Keratinocyte (primary cell): ENCODE results near the gene IGFLR1. TPM values are rescaled to one million over a fixed set of nuclear protein-coding genes. Genes with fewer than 3 reads are reported as not detected.

ENCODE experiments used
- DNase-seq: peaks from one replicate; pipeline ENCODE4 v3.0.0-alpha.2; 2011; ENCODE audit warnings: low read depth, missing footprints, low spot score
- FAIRE-seq: peaks from 2 replicates; lab custom pipeline; 2011; peaks lifted over from hg19 to GRCh38; lab: Jason Lieb, UNC
- H2AFZ ChIP-seq: 2 replicates; pipeline ENCODE4 v1.6.0; 2012; ENCODE audit warnings: low read length, control low read depth, inconsistent platforms; ENCODE audit not compliant: control insufficient read depth
- H3K27ac ChIP-seq: 2 replicates; pipeline ENCODE4 v1.5.1; 2011; ENCODE audit warnings: low read length; ENCODE audit not compliant: control insufficient read depth, insufficient read depth
- H3K27me3 ChIP-seq: 3 replicates; pipeline ENCODE4 v1.6.0; 2011; ENCODE audit warnings: low read length; ENCODE audit not compliant: control insufficient read depth, insufficient read depth; ENCODE audit errors: extremely low read depth
- H3K36me3 ChIP-seq, 2 experiments: 2 replicates in 1 of 2; 3 replicates in 1 of 2; pipeline ENCODE4 v1.5.1; 2011; ENCODE audit warnings: low read length in 2 of 2, mild to moderate bottlenecking in 1 of 2; ENCODE audit not compliant: control insufficient read depth in 2 of 2, insufficient read depth in 2 of 2; ENCODE audit errors: extremely low read depth in 1 of 2
- H3K4me1 ChIP-seq: 3 replicates; pipeline ENCODE4 v1.5.1; 2011; ENCODE audit warnings: low read length; ENCODE audit not compliant: control insufficient read depth, insufficient read depth; ENCODE audit errors: extremely low read depth
- H3K4me2 ChIP-seq: 3 replicates; pipeline ENCODE4 v1.6.0; 2011; ENCODE audit warnings: low read depth, low read length; ENCODE audit not compliant: control insufficient read depth, insufficient read depth; ENCODE audit errors: extremely low read depth
- H3K4me3 ChIP-seq, 3 experiments: fragments of 200-600 bp in 1 of 3; sonication (generic) in 1 of 3; 2 replicates in 2 of 3; 3 replicates in 1 of 3; pipeline ENCODE4 v1.5.1; 2011 to 2016; ENCODE audit warnings: low read length in 3 of 3, mild to moderate bottlenecking in 3 of 3, control low read depth in 2 of 3, inconsistent platforms in 1 of 3, low read depth in 1 of 3, mixed read lengths in 1 of 3, mixed run types in 1 of 3, moderate library complexity in 1 of 3; ENCODE audit not compliant: control insufficient read depth in 2 of 3, insufficient read depth in 2 of 3; ENCODE audit errors: extremely low read depth in 1 of 3
- H3K79me2 ChIP-seq: 2 replicates; pipeline ENCODE4 v1.6.0; 2012; ENCODE audit warnings: low read length; ENCODE audit not compliant: control insufficient read depth, insufficient read depth
- H3K9ac ChIP-seq: 3 replicates; pipeline ENCODE4 v1.6.0; 2011; ENCODE audit warnings: low read length; ENCODE audit not compliant: control insufficient read depth, insufficient read depth; ENCODE audit errors: extremely low read depth
- H3K9me1 ChIP-seq: 3 replicates; pipeline ENCODE4 v1.6.0; 2011; ENCODE audit warnings: low read length; ENCODE audit not compliant: control insufficient read depth, insufficient read depth; ENCODE audit errors: extremely low read depth
- H3K9me3 ChIP-seq: 2 replicates; pipeline ENCODE4 v1.5.1; 2012; ENCODE audit warnings: low read depth, low read length; ENCODE audit not compliant: control insufficient read depth
- H4K20me1 ChIP-seq: 3 replicates; pipeline ENCODE4 v1.6.0; 2011; ENCODE audit warnings: low read length; ENCODE audit not compliant: control insufficient read depth, insufficient read depth; ENCODE audit errors: extremely low read depth
- CTCF ChIP-seq, 3 experiments: IDR thresholded peaks in 1 of 3; conservative IDR thresholded peaks in 1 of 3; optimal IDR thresholded peaks in 1 of 3; 2 replicates in 2 of 3; 3 replicates in 1 of 3; pipeline versions ENCODE3 to v1.5.1; 2011; ENCODE audit warnings: low read length in 3 of 3, mild to moderate bottlenecking in 3 of 3, moderate library complexity in 2 of 3, control low read depth in 1 of 3, inconsistent platforms in 1 of 3; ENCODE audit not compliant: insufficient read depth in 2 of 3; ENCODE audit errors: extremely low read depth in 1 of 3
- EZH2 ChIP-seq: IDR thresholded peaks from one replicate; pipeline ENCODE4 v1.6.1; 2012; ENCODE audit warnings: inconsistent platforms, mild to moderate bottlenecking, low read length, moderate library complexity
- dilution Hi-C: fragments of 300-500 bp; cut with MboI; formaldehyde crosslinking; loops from one replicate; pipeline ENCODE4 v1.7.0; 2020; ENCODE audit warnings: low sequenced_read_pairs; ENCODE audit not compliant: extremely low pct_ligation_motif_present
- polyA plus RNA-seq, 5 experiments: library from polyadenylated mRNA; depleted of rRNA in 3 of 5; stranded (reverse) in 3 of 5; stranded (forward) in 1 of 5; unstranded in 1 of 5; fragments of >200 nt; gene quantifications; 1 replicate in 1 of 5; 2 replicates in 3 of 5; 3 replicates in 1 of 5; pipeline versions ENCODE4 v1.2.1 to v1.2.3, GENCODE V29; 2011 to 2012; ENCODE audit warnings: missing spikeins in 2 of 5, low read depth in 1 of 5, low replicate concordance in 1 of 5

Gene IGFLR1
- polyA plus RNA-seq, 1 donor (not counting 4 experiments of a cell fraction or from before 2014, with no cell fraction given): 0.34 TPM

GRCh38 chr19:35781650-35782049 is 39.4 kb upstream of the IGFLR1 start:
- Histone ChIP-seq H3K9me1 (no peaks in the 10 kb centered on the region), H3K36me3 (no peaks in the 10 kb centered on the region), H3K4me2 (no peak overlapping the region), H3K9ac (no peak overlapping the region), H2AFZ (no peak overlapping the region), H3K4me3 (no peak overlapping the region), H3K27ac (no peak overlapping the region), H3K27me3 (no peaks in the 10 kb centered on the region), H3K9me3 (no peaks in the 10 kb centered on the region), H4K20me1 (no peaks in the 10 kb centered on the region), H3K79me2 (no peaks in the 10 kb centered on the region), H3K4me1 (no peaks in the 10 kb centered on the region)
- no peak for FAIRE-seq
- no peak for DNase-seq
- no peak for TF ChIP-seq EZH2
- TF ChIP-seq CTCF (optimal IDR thresholded peaks at IDR 0.05 in 1 of 3, IDR thresholded peaks at IDR 0.05 in 1 of 3, conservative IDR thresholded peaks at IDR 0.05 in 1 of 3; ENCODE audit: extremely low read depth in 1 of 3, insufficient read depth in 2 of 3, low read length in 3 of 3): no peak
- dilution Hi-C loops: no loop called here

- FAIRE-seq: no peak
These were observed 38.5 kb upstream of the IGFLR1 start for GRCh38 chr19:35780717-35781116.

More at GRCh38 chr19:35780717-35781116, 38.5 kb upstream of the IGFLR1 start:
- Histone ChIP-seq H3K27ac (no peak overlapping the region), H4K20me1 (no peaks in the 10 kb centered on the region), H3K4me3 (no peak overlapping the region), H3K9me3 (no peaks in the 10 kb centered on the region), H3K4me1 (no peaks in the 10 kb centered on the region), H3K36me3 (no peaks in the 10 kb centered on the region), H2AFZ (no peak overlapping the region), H3K27me3 (no peaks in the 10 kb centered on the region), H3K9me1 (no peaks in the 10 kb centered on the region), H3K9ac (no peak overlapping the region), H3K79me2 (no peaks in the 10 kb centered on the region), H3K4me2 (no peak overlapping the region)
- no peak for TF ChIP-seq EZH2
- TF ChIP-seq CTCF (optimal IDR thresholded peaks at IDR 0.05 in 1 of 3, IDR thresholded peaks at IDR 0.05 in 1 of 3, conservative IDR thresholded peaks at IDR 0.05 in 1 of 3; ENCODE audit: extremely low read depth in 1 of 3, insufficient read depth in 2 of 3, low read length in 3 of 3): no peak
- no peak for DNase-seq
- dilution Hi-C loops: no loop called here
